Measurements from ENCODE around the gene HLF.

DNA sequence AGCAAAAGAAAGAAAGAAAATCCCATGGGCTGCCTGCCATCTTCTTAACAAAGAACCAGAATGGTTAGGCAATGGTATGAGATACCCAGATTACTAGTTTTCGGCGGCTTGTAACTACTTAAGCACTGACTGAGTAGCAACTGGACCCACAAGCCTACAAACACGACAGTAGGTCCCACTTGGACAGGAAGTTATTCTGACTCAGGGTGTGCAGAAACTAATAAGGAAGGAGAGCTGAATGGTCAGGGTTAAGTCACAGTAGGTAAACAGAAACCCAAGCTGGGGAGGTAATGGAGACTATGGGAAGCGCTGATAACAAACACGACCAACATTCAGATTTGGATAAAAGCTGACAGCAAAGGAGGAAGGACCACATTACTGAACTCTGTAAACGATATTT, 10.4 kb upstream of the HLF start:
- TF ChIP-seq CTCF (IDR thresholded peaks at IDR 0.05; ENCODE audit: insufficient read depth, low read length) (no peak), POLR2AphosphoS5 (IDR thresholded peaks at IDR 0.05; ENCODE audit: low read depth) (no peak)
